PFSK-1 (cell line): ENCODE measurements around the gene FRRS1L.

Source experiments
- FOXP2 ChIP-seq: optimal IDR thresholded peaks from 2 replicates; pipeline ENCODE3; 2011; ENCODE audit warnings: borderline replicate concordance, control low read depth, inconsistent platforms; ENCODE audit not compliant: insufficient read depth; ENCODE audit errors: extremely low read length, extremely low read depth
- POLR2AphosphoS5 ChIP-seq: IDR thresholded peaks from 2 replicates; pipeline ENCODE4 v1.6.1; 2012; ENCODE audit warnings: low read depth, mild to moderate bottlenecking, control low read depth, low read length, moderate library complexity
- REST ChIP-seq, 2 experiments: IDR thresholded peaks; 2 replicates each; pipeline versions ENCODE4 v1.6.1 to v1.8.0; 2011 to 2012; ENCODE audit warnings: low read depth in 2 of 2, low read length in 2 of 2, control low read depth in 1 of 2, inconsistent platforms in 1 of 2, mild to moderate bottlenecking in 1 of 2, moderate library complexity in 1 of 2; ENCODE audit not compliant: insufficient read depth in 1 of 2
- SIN3A ChIP-seq: IDR thresholded peaks from 2 replicates; pipeline ENCODE4 v1.6.1; 2012; ENCODE audit warnings: mild to moderate bottlenecking, low read length, moderate library complexity, borderline replicate concordance; ENCODE audit not compliant: insufficient read depth
- TAF1 ChIP-seq: IDR thresholded peaks from 2 replicates; pipeline ENCODE4 v1.6.1; 2012; ENCODE audit warnings: low read length, control low read depth, borderline replicate concordance; ENCODE audit not compliant: insufficient read depth

The FRRS1L gene

DNA sequence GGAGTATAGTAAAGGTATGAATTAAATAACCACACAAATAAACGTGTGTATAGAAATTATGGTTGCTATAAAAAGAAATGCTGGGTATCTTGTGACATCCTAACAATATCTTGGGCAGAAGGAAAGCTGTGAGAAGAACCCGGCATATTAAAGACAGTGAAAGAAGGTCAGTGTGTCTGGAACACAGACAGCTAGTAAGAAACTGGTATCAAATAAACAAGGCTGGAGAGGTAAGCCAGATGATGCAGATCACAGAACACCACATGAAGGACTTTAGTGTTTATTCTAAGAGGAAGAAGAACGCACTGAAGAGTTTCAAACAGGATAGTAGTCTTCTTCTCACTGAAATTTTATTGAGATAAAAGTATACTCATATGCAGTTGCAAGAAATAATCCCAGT, 71.7 kb downstream of the FRRS1L start:
- TF ChIP-seq TAF1 (no peak), REST (IDR thresholded peaks at IDR 0.05; ENCODE audit: insufficient read depth in 1 of 2, low read depth in 2 of 2, low read length in 2 of 2) (no peak), SIN3A (no peak)

- TF ChIP-seq TAF1: no peak
These were observed 72.8 kb downstream of the FRRS1L start for GRCh38 chr9:109094268-109094667.

- TF ChIP-seq REST (IDR thresholded peaks at IDR 0.05; ENCODE audit: insufficient read depth in 1 of 2, low read depth in 2 of 2, low read length in 2 of 2) (no peak), POLR2AphosphoS5 (no peak), SIN3A (no peak), TAF1 (no peak), FOXP2 (no peak)
These were observed 74.5 kb downstream of the FRRS1L start for GRCh38 chr9:109092587-109092986.

DNA sequence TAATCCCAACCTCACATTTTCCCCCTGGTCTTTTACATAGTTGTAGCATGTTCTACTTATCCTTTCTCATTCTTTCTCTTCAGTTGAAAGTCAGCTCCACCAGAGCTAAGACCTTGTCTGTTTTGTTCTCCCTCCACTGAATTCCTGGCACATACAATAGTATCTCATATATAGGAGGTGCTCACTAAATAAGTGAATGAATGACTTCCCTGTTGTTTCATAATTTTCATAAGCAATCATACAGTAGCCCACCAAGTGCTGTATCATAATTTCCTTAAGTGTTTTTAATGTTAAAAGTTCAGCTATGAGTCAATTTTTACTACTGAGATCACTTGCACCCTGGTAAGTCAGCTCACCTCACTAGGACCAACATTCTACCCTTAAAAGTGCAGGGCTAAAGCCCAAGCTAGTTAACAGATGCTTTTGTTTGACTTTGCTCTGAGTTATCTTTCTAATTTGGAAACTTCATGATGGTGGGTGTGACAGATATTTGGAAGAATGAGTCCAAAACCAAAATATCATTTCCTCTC, 74.9 kb downstream of the FRRS1L start:
- no peak for TF ChIP-seq SIN3A
- TF ChIP-seq FOXP2: no peak
- TF ChIP-seq POLR2AphosphoS5: no peak
- TF ChIP-seq TAF1: no peak
- no peak for TF ChIP-seq REST (IDR thresholded peaks at IDR 0.05; ENCODE audit: insufficient read depth in 1 of 2, low read depth in 2 of 2, low read length in 2 of 2)

DNA sequence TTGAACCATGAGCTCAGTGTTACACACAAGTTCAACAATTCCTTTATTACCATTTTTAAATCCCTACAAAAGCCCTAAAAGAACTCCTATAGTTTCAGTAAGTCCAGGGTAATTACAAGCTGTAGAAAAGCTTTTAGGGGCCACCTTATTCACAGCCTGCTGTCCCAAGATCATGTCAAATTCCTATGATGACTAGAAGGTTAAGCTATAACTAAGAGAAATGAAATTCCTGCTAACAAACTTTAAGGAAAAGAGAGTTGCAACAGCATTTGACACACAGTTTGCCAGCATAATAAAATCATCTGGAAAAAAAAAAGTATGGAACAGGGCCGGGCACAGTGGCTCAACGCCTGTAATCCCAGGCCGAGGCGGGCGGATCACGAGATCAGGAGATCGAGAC, 78.8 kb downstream of the FRRS1L start:
- TF ChIP-seq REST (IDR thresholded peaks at IDR 0.05; ENCODE audit: insufficient read depth in 1 of 2, low read depth in 2 of 2, low read length in 2 of 2): no peak
- no peak for TF ChIP-seq TAF1
- TF ChIP-seq POLR2AphosphoS5: no peak
- TF ChIP-seq SIN3A: no peak
- TF ChIP-seq FOXP2: no peak

DNA sequence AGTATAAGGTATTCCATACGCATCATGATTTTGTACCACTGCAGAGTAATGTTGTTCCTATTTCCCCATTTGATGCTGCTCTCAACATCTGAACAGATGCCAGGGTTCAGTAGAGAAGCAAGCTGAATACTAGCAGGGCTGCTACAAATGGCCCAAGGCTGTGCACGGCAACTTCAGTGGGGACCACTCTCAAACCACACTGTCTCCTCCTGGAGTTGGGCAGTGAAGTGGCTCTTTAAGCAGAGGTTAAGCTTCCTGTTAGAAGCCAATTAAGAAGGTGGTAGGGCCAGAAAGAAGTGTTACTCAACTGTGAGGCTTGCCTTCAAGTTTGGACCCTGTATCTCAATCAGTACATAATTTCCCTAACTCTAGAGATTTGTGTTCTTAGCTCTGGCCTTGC, 79.3 kb downstream of the FRRS1L start:
- TF ChIP-seq REST (IDR thresholded peaks at IDR 0.05; ENCODE audit: insufficient read depth in 1 of 2, low read depth in 2 of 2, low read length in 2 of 2) (no peak), SIN3A (no peak), FOXP2 (no peak), POLR2AphosphoS5 (no peak), TAF1 (no peak)
